T-cell (primary cell): ENCODE measurements around the gene COMMD7. TPM values are rescaled to one million over a fixed set of nuclear protein-coding genes. Genes with fewer than 3 reads are reported as not detected.
A peak's percentile ranks its signal among the peaks of the same experiment; 100 is the strongest.

Experiments
- ATAC-seq, 4 experiments: fragments of 200-7000 bp in 3 of 4; fragments of 150-1000 bp in 1 of 4; cut with Tn5 transposase; replicated peaks in 1 of 4; 1 replicate in 3 of 4; 2 replicates in 1 of 4; pipeline ENCODE4 v1.10.0; 2021; ENCODE audit warnings: moderate library complexity in 3 of 4, mild to moderate bottlenecking in 2 of 4, moderate number of reproducible peaks in 1 of 4
- CTCF ChIA-PET, 2 donors: fragments of 300-600 bp; sonication (Branson Sonifier 250); formaldehyde crosslinking; loops; one replicate each; lab custom pipeline; 2022; ENCODE audit warnings: antibody characterized with exemption in 2 of 2; lab: Charles Lee
- POLR2A ChIA-PET, 2 donors: fragments of 300-600 bp; sonication (Branson Sonifier 250); formaldehyde crosslinking; loops; one replicate each; lab custom pipeline; 2022; ENCODE audit warnings: antibody characterized with exemption in 2 of 2; lab: Charles Lee
- DNase-seq, 35 experiments: peaks; one replicate each; pipeline versions ENCODE4 v3.0.0 to v3.0.0-alpha.2; 2013 to 2023
- H3K27ac ChIP-seq: one replicate; pipeline ENCODE4 v1.5.1; 2013; ENCODE audit warnings: low read length
- H3K27me3 ChIP-seq, 2 experiments: replicated peaks in 1 of 2; 1 replicate in 1 of 2; 2 replicates in 1 of 2; pipeline versions ENCODE4 v1.6.1 to v1.7.0; 2013; ENCODE audit warnings: low read length in 1 of 2, mixed read lengths in 1 of 2; ENCODE audit not compliant: control insufficient read depth in 2 of 2, insufficient read depth in 2 of 2; ENCODE audit errors: extremely low read depth in 1 of 2
- H3K36me3 ChIP-seq, 2 donors: 1 replicate in 1 of 2; 2 replicates in 1 of 2; pipeline versions ENCODE4 v1.6.1 to v1.7.0; 2013; ENCODE audit warnings: low read length in 1 of 2; ENCODE audit not compliant: control insufficient read depth in 2 of 2, insufficient read depth in 1 of 2; ENCODE audit errors: extremely low read depth in 1 of 2
- H3K4me1 ChIP-seq, 2 experiments: 1 replicate in 1 of 2; 2 replicates in 1 of 2; pipeline versions ENCODE4 v1.6.1 to v1.7.0; 2013; ENCODE audit warnings: low read length in 2 of 2, mixed read lengths in 1 of 2; ENCODE audit not compliant: insufficient read depth in 2 of 2, control insufficient read depth in 1 of 2; ENCODE audit errors: extremely low read depth in 1 of 2
- H3K4me3 ChIP-seq, 2 donors: 1 replicate in 1 of 2; 2 replicates in 1 of 2; pipeline versions ENCODE4 v1.5.1 to v1.7.0; 2013; ENCODE audit warnings: mild to moderate bottlenecking in 2 of 2, low read length in 1 of 2, moderate library complexity in 1 of 2; ENCODE audit not compliant: control insufficient read depth in 1 of 2; ENCODE audit errors: extremely low read depth in 1 of 2
- H3K9me3 ChIP-seq: 2 replicates; pipeline ENCODE4 v1.7.0; 2013
- H3K27ac Mint-ChIP-seq, 2 donors: one replicate each; pipeline ENCODE4 v1.8.0; 2020 to 2021; ENCODE audit warnings: mild to moderate bottlenecking in 2 of 2, mixed read lengths in 2 of 2
- H3K27me3 Mint-ChIP-seq, 2 donors: one replicate each; pipeline ENCODE4 v1.8.0; 2021 to 2022; ENCODE audit warnings: mixed read lengths in 2 of 2
- H3K36me3 Mint-ChIP-seq: one replicate; pipeline ENCODE4 v1.8.0; 2021; ENCODE audit warnings: mixed read lengths
- H3K4me1 Mint-ChIP-seq, 3 donors: one replicate each; pipeline ENCODE4 v1.8.0; 2020 to 2022; ENCODE audit warnings: mixed read lengths in 3 of 3, mild to moderate bottlenecking in 1 of 3
- H3K4me3 Mint-ChIP-seq, 3 donors: one replicate each; pipeline ENCODE4 v1.8.0; 2020 to 2022; ENCODE audit warnings: mild to moderate bottlenecking in 3 of 3, mixed read lengths in 3 of 3, moderate library complexity in 3 of 3
- H3K9me3 Mint-ChIP-seq, 3 donors: one replicate each; pipeline ENCODE4 v1.8.0; 2020 to 2022; ENCODE audit warnings: mixed read lengths in 3 of 3
- WGBS: methylation state at CpG from one replicate; pipeline ENCODE4 v1.1.5; 2013; ENCODE audit warnings: missing lambda C conversion rate; ENCODE audit not compliant: insufficient coverage; 5-methylcytosine and 5-hydroxymethylcytosine counted together
- total RNA-seq, 35 experiments: library from RNA in 6 of 35; stranded (reverse) in 6 of 35; fragments of 120-200 nt in 1 of 35; gene quantifications; one replicate each; pipeline versions ENCODE4 v1.2.1 to v1.2.4 and lab custom pipeline; 2013 to 2026

The COMMD7 gene
- total RNA-seq, 5 donors from 2014 or later (not counting 1 experiment from before 2014, with no cell fraction given) = 35.5 to 48.1 (median 37.4) TPM

DNA sequence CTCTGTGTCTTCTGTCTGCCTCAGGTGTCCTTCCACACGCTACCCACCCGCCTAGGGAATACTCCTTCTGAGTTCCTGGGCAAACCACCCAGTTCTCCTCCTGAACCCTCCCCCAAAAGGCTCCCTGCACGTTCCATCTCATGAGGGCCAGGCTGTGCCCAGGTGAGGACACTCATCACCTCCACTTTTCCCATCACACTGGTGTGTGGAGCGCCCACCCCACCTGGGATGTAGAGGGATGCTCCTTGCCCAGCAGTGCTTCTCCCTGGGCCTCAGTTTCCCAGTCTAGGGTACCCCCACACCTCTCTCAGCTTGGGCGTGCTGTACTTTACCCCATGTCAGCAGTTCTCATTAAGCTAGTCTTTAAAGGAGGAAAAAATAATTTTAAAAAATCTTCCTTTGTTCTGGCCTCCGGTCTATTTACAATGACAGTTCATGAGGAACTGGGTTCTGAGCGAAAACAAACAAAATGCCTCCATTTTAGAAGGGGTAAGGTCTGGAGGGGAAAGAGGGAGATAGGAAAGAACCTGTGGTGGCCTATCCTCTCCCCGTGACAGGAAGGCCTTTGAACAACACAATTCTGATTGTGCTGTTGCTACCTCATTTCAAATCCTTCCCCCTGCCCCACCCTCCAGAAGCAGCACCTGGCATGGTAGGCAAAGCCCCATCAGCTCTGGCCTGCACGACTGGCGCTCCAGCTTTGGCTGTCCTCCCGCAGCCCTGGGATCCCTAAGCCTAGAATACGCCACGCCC, 67.9 kb downstream of the COMMD7 start:
- no peaks in the 10 kb centered on the region for H3K9me3 ChIP-seq
- H3K4me3 ChIP-seq = no peak overlapping the region
- Mint-ChIP-seq H3K4me3 (no peak overlapping the region), H3K4me1 (peaks cover 17 to 25% (median 23%) of the 10 kb centered on the region in 3 donors), H3K36me3 (no peaks in the 10 kb centered on the region), H3K27ac (no peak overlapping the region), H3K27me3 (no peaks in the 10 kb centered on the region), H3K9me3 (no peaks in the 10 kb centered on the region)
- peaks cover 14 to 24% of the 10 kb centered on the region in 2 experiments for H3K4me1 ChIP-seq
- DNase-seq = no peak
- CTCF ChIA-PET = interaction anchor here (0.6 to 4.1 kb wide), 3 partner anchors 102 to 103 kb away, joined by 3 to 87 read pairs (median 46); no protein-coding TSS in a partner anchor
- H3K36me3 ChIP-seq = no peaks in the 10 kb centered on the region
- WGBS = 79% methylated on average over 8 of the region's 13 CpGs
- POLR2A ChIA-PET = interaction anchor here in 1 of 2 donors (0.6 kb wide), 1 partner anchor 63 kb away, joined by 3 read pairs; no protein-coding TSS in a partner anchor
- peaks cover 0 to 8% of the 10 kb centered on the region in 2 experiments for H3K27me3 ChIP-seq
- ATAC-seq = no peak
- no peak overlapping the region for H3K27ac ChIP-seq

GRCh38 chr20:32674362-32674789, 68.9 kb downstream of the COMMD7 start:
- Histone ChIP-seq H3K27ac (no peak overlapping the region), H3K4me3 (no peak overlapping the region), H3K27me3 (peaks cover 0 to 8% of the 10 kb centered on the region in 2 experiments), H3K36me3 (no peaks in the 10 kb centered on the region), H3K9me3 (no peaks in the 10 kb centered on the region), H3K4me1 (peaks cover 14 to 24% of the 10 kb centered on the region in 2 experiments)
- H3K9me3 Mint-ChIP-seq = no peaks in the 10 kb centered on the region
- H3K27ac Mint-ChIP-seq = peak overlapping the region in 1 of 2 donors; percentile 3
- no peaks in the 10 kb centered on the region for H3K27me3 Mint-ChIP-seq
- no peaks in the 10 kb centered on the region for H3K36me3 Mint-ChIP-seq
- WGBS = no CpG with 5 or more reads among the region's 5 CpGs
- H3K4me3 Mint-ChIP-seq = no peak overlapping the region
- CTCF ChIA-PET = interaction anchor here (0.6 to 4.1 kb wide), 6 partner anchors 103 to 587 kb away, joined by 3 to 87 read pairs (median 4); no protein-coding TSS in a partner anchor
- ATAC-seq = peak; percentile 48 to 80 (median 58)
- POLR2A ChIA-PET = interaction anchor here in 1 of 2 donors (0.5 kb wide), 1 partner anchor 828 kb away, joined by 3 read pairs; no protein-coding TSS in a partner anchor
- H3K4me1 Mint-ChIP-seq = peaks cover 17 to 25% (median 23%) of the 10 kb centered on the region in 3 donors
- peak; percentile 39 to 81 (median 66) for DNase-seq

DNA sequence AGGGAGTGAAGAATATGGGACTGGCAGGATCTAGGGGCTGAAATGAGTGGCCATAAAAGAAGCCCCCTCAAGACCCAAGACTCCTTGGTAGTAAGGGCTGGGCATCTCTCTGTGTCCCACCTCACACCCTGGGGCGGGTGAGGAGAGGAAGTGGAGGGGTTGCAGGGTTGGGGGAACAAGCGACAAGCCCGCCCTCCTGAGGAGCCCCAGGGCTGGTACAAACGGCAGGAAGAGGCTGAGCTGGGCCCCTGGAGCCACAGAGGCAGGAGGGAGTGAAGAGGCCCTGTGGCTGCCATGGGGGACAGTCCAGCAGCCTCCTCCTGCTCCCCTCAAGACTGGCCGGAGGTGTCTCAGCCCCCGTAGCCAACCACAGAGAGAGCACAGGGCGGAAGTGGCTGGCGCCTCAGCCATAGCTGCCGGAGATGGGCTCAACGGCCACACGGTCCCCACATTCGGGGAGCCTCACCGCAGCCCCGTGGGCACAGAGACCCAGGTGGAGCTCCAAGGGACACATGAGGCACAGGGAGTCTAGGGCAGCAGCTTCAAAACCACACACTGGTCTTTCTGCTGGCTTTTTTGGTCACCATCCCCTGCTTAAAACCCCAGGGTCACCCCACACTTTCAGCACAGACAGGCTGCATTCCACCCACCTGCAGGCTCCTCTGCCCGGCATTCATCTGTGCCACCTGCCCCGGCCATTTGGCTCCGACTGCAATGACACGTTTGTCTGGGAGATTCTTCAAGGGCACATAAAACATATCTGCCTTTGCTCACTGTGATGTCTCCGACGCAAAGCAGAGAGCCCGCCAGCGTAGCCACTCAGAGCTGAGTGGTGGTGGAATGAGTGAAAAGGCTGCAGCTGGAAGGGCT, 70.0 kb downstream of the COMMD7 start:
- Mint-ChIP-seq H3K9me3 (no peaks in the 10 kb centered on the region), H3K27me3 (no peaks in the 10 kb centered on the region), H3K36me3 (no peaks in the 10 kb centered on the region), H3K4me3 (peak overlapping the region in 1 of 3 donors; percentile 66), H3K27ac (peak overlapping the region; percentile 80 to 82), H3K4me1 (peaks cover 17 to 25% (median 23%) of the 10 kb centered on the region in 3 donors)
- Histone ChIP-seq H3K4me3 (no peak overlapping the region), H3K27me3 (peaks cover 0 to 8% of the 10 kb centered on the region in 2 experiments), H3K9me3 (no peaks in the 10 kb centered on the region), H3K36me3 (no peaks in the 10 kb centered on the region), H3K4me1 (peaks cover 14 to 24% of the 10 kb centered on the region in 2 experiments), H3K27ac (peak overlapping the region; percentile 16)
- ChIA-PET POLR2A (interaction anchor here in 1 of 2 donors (0.6 kb wide), 1 partner anchor 105 kb away, joined by 3 read pairs; no protein-coding TSS in a partner anchor), CTCF (interaction anchor here (0.5 to 4.1 kb wide), 16 partner anchors 18 to 780 kb away, joined by 3 to 87 read pairs (median 4); partner anchors contain the start of gene COMMD7 (in 1 of the 2))
- peak in 22 of 35 experiments; percentile 4 to 38 (median 15) for DNase-seq
- peak; percentile 64 to 80 (median 69) for ATAC-seq
- WGBS = 29% methylated on average over 19 of the region's 22 CpGs

DNA sequence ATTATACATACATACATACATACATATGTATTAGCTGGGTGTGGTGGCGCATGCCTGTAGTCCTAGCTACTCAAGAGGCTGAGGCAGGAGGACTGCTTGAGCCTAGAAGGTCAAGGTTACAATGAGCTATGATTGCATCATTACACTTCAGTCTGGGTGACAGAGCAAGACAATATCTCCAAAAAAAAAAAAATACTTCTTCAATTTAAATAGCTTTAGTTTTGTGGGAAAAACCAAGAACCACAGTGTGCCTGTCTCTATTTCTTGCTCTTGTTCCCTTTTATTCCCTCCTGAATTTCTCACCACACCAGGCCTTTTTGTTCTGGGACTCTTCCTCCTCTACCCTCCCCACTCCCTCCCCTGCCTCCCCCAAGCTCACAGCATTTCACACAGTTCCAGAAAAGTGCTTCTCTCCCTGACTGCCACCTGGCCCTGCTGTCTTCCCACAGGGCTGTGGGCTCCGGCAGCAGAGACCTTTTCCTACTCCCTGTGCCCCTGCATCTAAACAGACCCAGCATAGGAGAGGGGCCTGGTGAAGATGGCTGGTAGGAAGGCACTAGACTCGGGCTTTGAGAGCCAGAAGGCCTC, 70.8 kb downstream of the COMMD7 start:
- Histone ChIP-seq H3K27me3 (peaks cover 0 to 8% of the 10 kb centered on the region in 2 experiments), H3K4me1 (peaks cover 14 to 22% of the 10 kb centered on the region in 2 experiments), H3K9me3 (no peaks in the 10 kb centered on the region), H3K4me3 (no peak overlapping the region), H3K36me3 (no peaks in the 10 kb centered on the region), H3K27ac (peak overlapping the region; percentile 16)
- ChIA-PET POLR2A (interaction anchor here in 1 of 2 donors (0.6 kb wide), 1 partner anchor 106 kb away, joined by 3 read pairs; no protein-coding TSS in a partner anchor), CTCF (interaction anchor here (0.6 to 4.1 kb wide), 8 partner anchors 71 to 767 kb away, joined by 3 to 87 read pairs (median 4); partner anchors contain the start of gene COMMD7 (in 1 of the 2))
- ATAC-seq (no peak), DNase-seq (no peak)
- no peaks in the 10 kb centered on the region for H3K9me3 Mint-ChIP-seq
- no CpG with 5 or more reads among the region's 3 CpGs for WGBS
- no peaks in the 10 kb centered on the region for H3K27me3 Mint-ChIP-seq
- H3K4me3 Mint-ChIP-seq = peak overlapping the region in 1 of 3 donors; percentile 66
- peak overlapping the region; percentile 80 to 82 for H3K27ac Mint-ChIP-seq
- H3K36me3 Mint-ChIP-seq = no peaks in the 10 kb centered on the region
- H3K4me1 Mint-ChIP-seq = peaks cover 17 to 24% (median 23%) of the 10 kb centered on the region in 3 donors

DNA sequence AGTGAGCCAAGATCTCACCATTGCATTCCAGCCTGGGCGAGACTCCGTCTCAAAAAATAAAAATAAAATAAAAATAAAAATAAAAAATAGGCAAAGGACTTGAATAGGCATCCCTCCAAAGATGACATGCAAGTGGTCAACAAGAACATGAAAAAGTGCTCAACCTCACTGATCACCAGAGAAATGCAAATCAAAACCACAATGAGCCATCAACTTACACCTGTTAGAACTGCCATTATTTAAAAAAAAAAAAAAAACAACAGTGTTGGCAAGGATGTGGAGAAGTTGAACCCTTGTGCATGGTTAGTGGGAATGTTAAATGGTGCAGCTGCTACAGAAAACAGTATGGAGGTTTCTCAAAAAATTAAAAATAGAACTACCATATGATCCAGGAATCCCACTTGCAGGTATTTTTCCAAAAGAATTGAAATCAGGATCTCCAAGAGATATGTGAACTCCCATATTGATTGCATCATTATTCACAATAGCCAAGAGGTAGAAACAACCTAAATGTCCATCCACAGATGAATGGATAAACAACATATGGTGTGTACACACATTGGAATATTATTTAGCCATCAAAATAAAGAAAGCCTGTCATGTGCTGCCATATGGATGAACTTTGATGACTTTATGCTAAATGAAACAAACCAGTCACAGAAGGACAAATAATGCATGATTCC, 72.4 kb downstream of the COMMD7 start:
- DNase-seq (no peak), ATAC-seq (no peak)
- H3K4me3 Mint-ChIP-seq = no peak overlapping the region
- CTCF ChIA-PET = no interaction called here
- peaks cover 17 to 23% (median 17%) of the 10 kb centered on the region in 3 donors for H3K4me1 Mint-ChIP-seq
- no peaks in the 10 kb centered on the region for H3K36me3 Mint-ChIP-seq
- no peak overlapping the region for H3K27ac Mint-ChIP-seq
- Histone ChIP-seq H3K36me3 (no peaks in the 10 kb centered on the region), H3K4me1 (peaks cover 14 to 19% of the 10 kb centered on the region in 2 experiments), H3K9me3 (no peaks in the 10 kb centered on the region), H3K27ac (no peak overlapping the region), H3K4me3 (no peak overlapping the region), H3K27me3 (peaks cover 0 to 10% of the 10 kb centered on the region in 2 experiments)
- POLR2A ChIA-PET = interaction anchor here in 1 of 2 donors (0.8 kb wide), 1 partner anchor 23 kb away, joined by 7 read pairs; no protein-coding TSS in a partner anchor
- H3K27me3 Mint-ChIP-seq = no peaks in the 10 kb centered on the region
- no peaks in the 10 kb centered on the region for H3K9me3 Mint-ChIP-seq
- no CpG with 5 or more reads among the region's 2 CpGs for WGBS
